D721Med (cell line): Measurements from ENCODE around the gene NHLRC4.

Source experiments
- DNase-seq: peaks from one replicate; pipeline ENCODE4 v3.0.0; 2011; ENCODE audit warnings: low spot score; ENCODE audit not compliant: insufficient read length
- FAIRE-seq: peaks from 2 replicates; lab custom pipeline; 2011; peaks lifted over from hg19 to GRCh38; lab: Jason Lieb, UNC
- TF ChIP-seq, protein P1 (sequence below): IDR thresholded peaks from 2 replicates; pipeline ENCODE4 v1.5.1; 2012; ENCODE audit warnings: mild to moderate bottlenecking, control low read depth; ENCODE audit not compliant: insufficient read depth; ENCODE audit errors: missing control alignments

NHLRC4 gene

DNA sequence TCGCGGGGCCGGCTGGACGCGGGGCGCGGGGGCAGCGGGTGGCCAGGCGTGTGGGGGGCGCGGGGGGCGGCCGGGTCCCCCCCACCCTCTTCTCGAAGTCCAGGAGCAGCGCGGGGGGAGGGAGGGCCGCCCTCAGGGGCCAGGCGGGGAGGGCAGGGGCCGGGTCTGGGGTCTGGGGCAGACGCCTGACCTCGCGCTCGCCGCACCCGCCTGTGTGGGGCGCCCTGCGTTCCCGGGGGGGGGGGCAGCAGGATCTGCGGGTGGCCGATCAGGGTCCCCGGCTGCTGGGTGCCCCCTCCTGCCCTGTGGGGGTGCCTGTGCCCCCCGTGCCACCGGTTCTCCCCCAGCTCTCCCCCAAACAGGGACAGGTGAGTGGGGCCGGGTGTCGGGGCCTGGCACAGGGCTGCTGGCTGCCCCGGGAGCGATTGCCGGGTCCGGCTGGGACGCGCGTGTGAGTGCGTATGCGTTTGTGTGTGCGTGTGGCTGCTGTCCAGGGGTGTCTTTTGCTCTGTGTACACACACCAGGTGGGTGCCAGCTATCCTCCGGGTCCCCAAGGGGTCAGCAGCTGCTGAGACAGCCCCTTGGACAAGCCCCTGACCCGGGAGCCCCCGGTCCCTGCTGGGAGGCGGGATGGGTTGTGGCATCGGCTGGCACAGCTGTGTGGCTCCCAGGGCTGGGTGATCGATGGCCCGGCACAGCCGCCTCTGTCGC, 5.9 kb upstream of the NHLRC4 start:
- FAIRE-seq (no peak), DNase-seq (no peak)
- TF ChIP-seq, protein P1, sequence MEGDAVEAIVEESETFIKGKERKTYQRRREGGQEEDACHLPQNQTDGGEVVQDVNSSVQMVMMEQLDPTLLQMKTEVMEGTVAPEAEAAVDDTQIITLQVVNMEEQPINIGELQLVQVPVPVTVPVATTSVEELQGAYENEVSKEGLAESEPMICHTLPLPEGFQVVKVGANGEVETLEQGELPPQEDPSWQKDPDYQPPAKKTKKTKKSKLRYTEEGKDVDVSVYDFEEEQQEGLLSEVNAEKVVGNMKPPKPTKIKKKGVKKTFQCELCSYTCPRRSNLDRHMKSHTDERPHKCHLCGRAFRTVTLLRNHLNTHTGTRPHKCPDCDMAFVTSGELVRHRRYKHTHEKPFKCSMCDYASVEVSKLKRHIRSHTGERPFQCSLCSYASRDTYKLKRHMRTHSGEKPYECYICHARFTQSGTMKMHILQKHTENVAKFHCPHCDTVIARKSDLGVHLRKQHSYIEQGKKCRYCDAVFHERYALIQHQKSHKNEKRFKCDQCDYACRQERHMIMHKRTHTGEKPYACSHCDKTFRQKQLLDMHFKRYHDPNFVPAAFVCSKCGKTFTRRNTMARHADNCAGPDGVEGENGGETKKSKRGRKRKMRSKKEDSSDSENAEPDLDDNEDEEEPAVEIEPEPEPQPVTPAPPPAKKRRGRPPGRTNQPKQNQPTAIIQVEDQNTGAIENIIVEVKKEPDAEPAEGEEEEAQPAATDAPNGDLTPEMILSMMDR, result no peak

DNA sequence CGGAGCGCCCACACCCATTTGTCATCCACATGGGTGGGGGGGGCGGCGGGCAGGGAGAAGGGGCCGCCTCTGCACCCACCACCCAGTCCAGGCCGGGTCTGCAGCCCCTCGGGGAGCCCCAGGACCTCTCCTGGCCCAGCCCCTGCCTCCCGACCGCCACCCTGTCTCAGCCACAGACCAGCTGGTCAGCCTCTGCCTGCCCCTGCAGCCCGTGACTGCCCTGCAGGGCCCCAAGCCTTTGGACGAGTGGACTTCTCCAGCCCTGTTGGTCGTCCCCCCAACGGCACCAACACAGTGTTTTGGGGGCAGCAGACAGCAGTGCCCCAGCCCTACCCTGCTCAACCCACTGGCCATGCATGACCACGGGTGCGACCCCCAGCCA, 5.4 kb upstream of the NHLRC4 start:
- no peak for FAIRE-seq
- DNase-seq, result no peak
- TF ChIP-seq, protein P1, result no peak

DNA sequence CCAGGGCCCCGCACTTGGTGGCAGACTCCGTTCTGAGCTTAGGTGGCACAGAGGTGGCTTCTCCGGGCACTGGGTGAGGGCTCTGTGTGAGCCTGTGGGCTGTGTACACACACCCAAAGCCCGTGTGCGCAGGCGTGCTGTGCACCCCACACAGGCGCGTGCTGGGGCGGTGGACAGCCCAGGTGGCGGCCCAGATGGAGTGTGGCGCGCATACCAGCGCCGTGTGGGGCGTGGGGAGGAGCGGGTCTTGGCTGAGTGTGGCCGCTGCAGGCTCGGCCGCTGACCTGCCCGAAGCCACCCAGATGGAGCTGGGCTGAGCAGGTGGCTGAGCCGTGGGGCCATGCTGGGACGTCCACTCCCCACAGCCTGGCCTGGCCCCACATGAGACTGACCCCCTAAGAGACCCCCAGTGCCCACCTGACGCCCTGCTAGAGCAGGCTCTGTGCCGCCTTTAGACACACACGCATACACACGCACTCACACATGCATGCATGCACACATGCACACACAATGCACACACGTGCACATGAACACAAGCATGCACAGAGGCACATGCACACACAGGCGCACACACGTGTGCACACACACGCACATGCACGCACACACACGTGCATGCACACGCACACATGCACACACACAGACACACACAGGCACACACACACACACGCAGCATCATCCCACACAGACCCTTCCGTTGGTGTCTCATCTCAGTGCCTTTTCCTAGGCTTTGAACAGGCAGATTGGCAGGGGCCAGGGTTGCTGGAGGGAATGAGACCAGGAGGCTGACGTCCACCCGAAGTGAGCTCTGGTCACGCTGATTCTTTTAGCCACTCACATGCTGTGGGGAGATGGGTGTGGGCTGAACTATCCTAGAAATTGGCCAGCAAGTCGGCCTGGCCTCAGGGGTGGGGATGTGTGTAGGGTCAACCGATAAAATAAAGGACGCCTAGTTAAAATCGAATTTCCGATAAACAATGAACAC, 4.6 kb upstream of the NHLRC4 start:
- no peak for FAIRE-seq
- TF ChIP-seq, protein P1, result no peak
- no peak for DNase-seq

DNA sequence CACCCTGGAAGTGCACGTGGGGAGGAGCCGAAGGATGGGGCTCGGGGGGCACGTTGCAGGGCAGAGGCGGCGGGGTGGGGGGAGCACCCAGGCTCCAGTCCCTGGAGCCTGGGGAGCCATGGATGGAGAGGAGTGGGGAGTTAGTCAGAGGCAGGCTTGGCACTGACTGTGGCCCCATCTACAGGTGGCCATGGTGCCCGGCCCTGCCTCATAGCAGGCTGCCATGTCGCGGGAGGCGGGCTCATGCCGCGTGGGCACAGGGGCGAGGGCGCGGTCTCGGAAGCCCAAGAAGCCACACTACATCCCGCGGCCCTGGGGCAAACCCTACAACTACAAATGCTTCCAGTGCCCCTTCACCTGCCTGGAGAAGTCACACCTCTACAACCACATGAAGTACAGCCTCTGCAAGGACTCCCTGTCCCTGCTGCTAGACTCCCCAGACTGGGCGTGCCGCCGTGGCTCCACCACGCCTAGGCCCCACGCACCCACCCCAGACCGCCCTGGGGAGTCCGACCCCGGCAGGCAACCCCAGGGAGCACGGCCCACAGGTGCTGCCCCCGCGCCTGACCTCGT, 3.6 kb upstream of the NHLRC4 start:
- FAIRE-seq, result no peak
- TF ChIP-seq, protein P1, result no peak
- DNase-seq, result no peak

DNA sequence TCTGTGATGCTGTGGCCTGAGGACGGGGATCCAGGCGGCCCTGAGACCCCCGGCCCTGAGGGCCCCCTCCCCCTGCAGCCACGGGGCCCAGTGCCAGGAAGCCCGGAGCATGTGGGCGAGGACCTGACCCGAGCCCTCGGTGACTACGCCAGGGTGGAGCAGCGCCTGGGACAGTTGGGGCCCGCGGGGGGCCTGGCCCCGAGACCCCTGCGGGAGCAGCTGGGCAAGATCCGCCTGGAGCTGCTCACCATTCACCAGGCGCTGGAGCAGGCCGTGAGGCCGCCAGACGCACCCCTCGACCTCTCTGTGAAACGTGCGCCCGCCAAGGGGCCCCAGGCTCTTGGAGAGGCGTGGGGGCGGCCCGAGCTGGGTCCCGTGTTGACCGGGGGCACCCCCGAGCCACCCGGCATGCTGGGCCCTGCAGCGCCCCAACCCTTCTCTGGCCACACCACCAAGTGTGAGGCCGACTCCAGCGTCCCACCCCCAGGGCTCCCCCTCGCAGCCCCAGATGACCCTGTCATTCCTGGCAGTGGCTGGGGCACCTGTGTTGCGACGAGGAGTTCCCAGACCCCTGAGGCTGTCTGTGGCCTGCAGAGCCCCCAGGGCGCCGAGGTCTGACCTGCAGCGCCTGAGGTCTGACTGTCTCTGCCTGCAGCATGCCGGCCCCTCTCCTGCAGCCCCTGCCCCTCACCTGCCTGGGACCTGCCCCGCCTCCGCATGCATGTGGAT, 2.0 kb upstream of the NHLRC4 start:
- no peak for FAIRE-seq
- TF ChIP-seq, protein P1, result no peak
- no peak for DNase-seq

DNA sequence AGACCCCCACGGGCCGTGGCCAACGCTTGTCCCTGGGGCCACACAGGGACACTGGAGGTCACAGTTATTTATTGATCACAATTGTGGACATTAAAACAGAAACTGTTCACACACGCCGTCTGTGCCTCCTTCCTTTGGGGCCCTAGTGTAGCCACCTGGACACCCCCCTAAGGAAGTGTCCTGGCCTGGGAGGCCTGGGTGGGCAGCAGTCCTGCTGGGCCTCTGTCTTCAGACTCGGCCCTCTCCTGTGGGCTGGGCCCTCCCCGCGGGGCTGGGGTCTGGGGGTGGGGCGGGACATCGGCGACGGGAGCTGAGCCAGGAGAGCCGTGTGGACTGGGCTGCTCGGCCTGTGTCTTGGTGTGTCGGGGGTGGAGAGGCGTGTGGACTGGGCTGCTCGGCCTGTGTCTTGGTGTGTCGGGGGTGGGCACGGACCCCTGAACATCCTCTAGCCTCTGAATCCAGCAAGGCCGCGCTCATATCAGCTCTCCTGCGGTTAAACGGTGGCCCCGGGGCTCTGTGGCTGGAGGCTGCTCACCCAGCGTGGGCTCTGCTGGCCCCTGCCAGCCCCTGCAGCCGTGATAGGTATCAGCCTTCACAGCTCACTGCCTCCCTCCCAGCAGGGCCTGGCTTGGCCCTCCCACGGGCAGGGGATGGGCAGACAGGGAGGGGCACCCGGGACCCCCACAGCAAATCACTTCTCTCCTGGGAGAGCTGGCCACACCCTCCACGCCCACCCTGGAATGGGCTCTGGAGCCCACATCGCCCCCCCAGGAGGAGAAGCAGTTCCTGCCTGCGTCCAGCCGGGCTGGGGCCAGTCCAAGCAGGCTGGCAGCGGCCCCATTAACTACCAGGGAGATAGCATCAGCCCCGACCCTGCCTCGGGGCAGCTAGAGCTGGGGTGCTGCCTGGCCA, 1.1 kb upstream of the NHLRC4 start:
- FAIRE-seq (no peak), DNase-seq (no peak)
- TF ChIP-seq, protein P1, result no peak
